GM19351 (cell line): Measurements from ENCODE around the gene FRMD1.

Experiments used
- ATAC-seq: cut with Tn5 transposase; IDR thresholded peaks from one replicate; pipeline ENCODE4 v1.9.1; 2021; ENCODE audit warnings: mild to moderate bottlenecking, moderate library complexity; ENCODE audit not compliant: unreplicated experiment

FRMD1 gene

GRCh38 chr6:168044521-168045130, 34.4 kb downstream of the FRMD1 start:
- no peak for ATAC-seq

GRCh38 chr6:168043848-168044415, 35.1 kb downstream of the FRMD1 start:
- ATAC-seq, result no peak

GRCh38 chr6:168043193-168043847, 35.7 kb downstream of the FRMD1 start:
- ATAC-seq, result no peak

- no peak for ATAC-seq
Observed at GRCh38 chr6:168042426-168043192, 36.4 kb downstream of the FRMD1 start.

- ATAC-seq, result no peak
Observed at GRCh38 chr6:168041928-168042327, 37.1 kb downstream of the FRMD1 start.

GRCh38 chr6:168040856-168041496, 38.0 kb downstream of the FRMD1 start:
- no peak for ATAC-seq

- no peak for ATAC-seq
Observed at GRCh38 chr6:168039849-168040248, 39.2 kb downstream of the FRMD1 start.

- no peak for ATAC-seq
Observed at GRCh38 chr6:168039301-168039700, 39.7 kb downstream of the FRMD1 start.

GRCh38 chr6:168038576-168039140, 40.4 kb downstream of the FRMD1 start:
- ATAC-seq, result no peak

GRCh38 chr6:168037856-168038255, 41.2 kb downstream of the FRMD1 start:
- no peak for ATAC-seq

- no peak for ATAC-seq
Observed at GRCh38 chr6:168037242-168037641, 41.8 kb downstream of the FRMD1 start.

GRCh38 chr6:168035661-168036545, 43.1 kb downstream of the FRMD1 start:
- ATAC-seq, result no peak

- no peak for ATAC-seq
Observed at GRCh38 chr6:168035098-168035660, 43.8 kb downstream of the FRMD1 start.

- no peak for ATAC-seq
Observed at GRCh38 chr6:168034537-168034936, 44.5 kb downstream of the FRMD1 start.

- ATAC-seq, result no peak
Observed at GRCh38 chr6:168033791-168034190, 45.2 kb downstream of the FRMD1 start.

GRCh38 chr6:168032005-168032760, 46.8 kb downstream of the FRMD1 start:
- ATAC-seq, result no peak

GRCh38 chr6:168031411-168031971, 47.5 kb downstream of the FRMD1 start:
- no peak for ATAC-seq

GRCh38 chr6:168030908-168031307, 48.1 kb downstream of the FRMD1 start:
- ATAC-seq, result no peak
